Femur (tissue), 1 donor: Measurements from ENCODE around the gene TXN2.
A peak's percentile ranks its signal among the peaks of the same experiment; 100 is the strongest.
"Not testable (repeated sequence)": the region's sequence is repeated elsewhere in the genome, so short reads cannot be mapped to it uniquely, and the experiment has no call there.

Experiments used
- DNase-seq: peaks from one replicate; pipeline ENCODE4 v3.0.0-alpha.2; 2017

The TXN2 gene

DNA sequence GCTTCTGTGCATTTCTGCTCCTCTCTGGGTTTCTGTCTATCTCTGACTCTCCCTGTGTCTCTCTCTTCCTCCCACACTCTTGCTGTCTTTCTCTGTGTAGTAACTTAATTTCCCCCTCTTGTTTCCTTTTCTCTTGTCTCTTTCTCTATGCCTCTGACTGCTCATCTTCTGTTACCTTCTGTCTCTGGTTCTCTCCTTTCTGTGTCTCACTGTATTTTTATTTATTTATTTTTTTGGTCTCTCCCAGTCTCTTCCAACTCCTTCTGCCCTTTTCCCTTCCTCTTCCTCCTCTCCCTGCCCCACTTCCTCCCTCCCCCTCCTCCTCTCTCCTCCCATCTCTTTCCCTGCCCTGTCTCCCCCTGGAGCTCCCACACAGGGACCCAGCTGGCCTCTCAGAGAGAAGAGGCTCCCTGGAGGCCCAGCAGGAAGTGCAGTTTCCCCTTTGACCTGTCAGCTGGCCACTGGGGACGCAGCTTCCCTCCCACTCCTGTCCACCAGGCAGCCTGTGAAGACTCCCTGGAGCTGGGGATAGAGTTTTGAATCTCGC is 55.4 kb downstream of the TXN2 start:
- DNase-seq: peak; percentile 51

- no peak for DNase-seq
Observed at GRCh38 chr22:36424901-36425579, 56.4 kb downstream of the TXN2 start.

GRCh38 chr22:36424466-36424865 is 57.0 kb downstream of the TXN2 start:
- not testable (repeated sequence) for DNase-seq

DNA sequence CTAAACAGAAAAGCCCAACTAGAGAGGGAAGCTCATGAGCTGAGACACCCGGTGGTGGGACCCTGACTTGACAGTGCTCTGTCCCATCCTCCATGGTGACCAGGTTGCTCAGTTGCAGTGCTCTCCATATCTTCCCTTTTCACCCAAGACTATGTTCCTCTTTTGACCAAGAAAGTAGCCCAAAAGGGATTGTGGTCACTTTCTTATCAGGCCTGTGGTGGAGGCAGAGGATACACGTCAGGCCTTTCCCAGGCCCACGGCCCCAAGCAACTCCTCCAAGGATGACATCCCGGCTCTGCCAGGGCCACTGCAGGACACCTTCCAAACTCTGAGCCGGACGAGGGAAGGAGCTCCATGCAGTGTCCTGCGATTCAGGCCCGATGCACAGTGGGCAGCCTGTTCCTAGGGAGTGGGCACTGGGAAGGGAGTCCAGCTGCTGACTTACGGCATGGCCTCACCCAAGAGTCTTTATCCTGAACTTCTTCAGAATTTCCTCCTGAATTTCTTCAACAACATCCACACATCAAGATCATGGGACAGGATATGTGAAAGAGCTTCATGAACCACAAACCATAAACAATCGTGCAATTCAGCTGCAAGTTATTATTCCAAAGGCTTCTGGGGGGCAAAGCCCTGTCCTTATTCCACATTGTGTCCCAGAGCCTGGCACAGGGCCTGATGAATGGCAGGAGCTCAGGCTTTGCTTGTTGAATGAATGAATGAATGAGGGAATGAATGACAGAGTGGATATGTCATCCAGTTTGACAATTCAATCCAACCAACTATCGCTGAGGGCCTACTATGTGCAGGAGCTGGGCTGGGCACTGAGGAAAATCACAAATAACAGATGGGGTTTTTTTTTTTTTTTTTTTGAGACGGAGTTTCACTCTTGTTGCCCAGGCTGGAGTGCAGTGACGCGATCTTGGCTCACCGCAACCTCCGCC is 57.7 kb downstream of the TXN2 start:
- DNase-seq: no peak

- DNase-seq: no peak
Observed at GRCh38 chr22:36422287-36423014, 59.0 kb downstream of the TXN2 start.

GRCh38 chr22:36419912-36420882 is 61.2 kb downstream of the TXN2 start:
- no peak for DNase-seq

DNA sequence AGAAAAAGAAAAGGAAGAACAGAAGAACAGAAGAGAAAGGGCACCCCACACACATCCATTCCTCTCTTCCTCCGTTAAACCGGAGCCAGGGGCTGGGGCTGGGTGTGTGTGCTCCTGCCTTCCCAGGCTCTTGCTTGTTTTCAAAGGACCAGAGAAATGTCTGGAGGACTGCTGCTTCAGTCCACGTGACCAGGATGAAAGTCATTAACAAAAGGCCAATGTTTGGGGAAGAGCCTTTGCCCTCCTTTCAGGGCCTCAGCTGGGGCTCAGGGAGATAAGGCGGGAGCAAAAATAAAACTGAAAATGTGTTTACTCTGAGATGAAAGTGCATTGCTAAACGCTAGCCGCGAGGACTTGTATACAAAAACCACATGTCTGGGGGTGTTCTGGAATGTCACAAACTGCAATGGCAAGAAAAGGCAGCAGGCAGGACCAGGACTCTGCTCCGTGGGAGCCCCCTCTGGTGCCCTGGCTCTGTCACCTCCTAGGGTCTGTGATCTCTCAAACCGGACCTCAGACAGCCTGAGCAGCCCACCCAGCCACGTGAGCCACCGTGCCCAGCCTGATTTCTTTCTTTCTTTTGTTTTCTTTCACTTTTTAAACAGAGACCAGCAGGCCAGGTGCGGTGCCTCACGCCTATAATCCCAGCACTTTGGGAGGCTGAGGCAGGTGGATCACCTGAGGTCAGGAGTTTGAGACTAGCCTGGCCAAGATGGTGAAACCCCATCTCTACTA is 62.1 kb downstream of the TXN2 start:
- peak; percentile 41 for DNase-seq

DNA sequence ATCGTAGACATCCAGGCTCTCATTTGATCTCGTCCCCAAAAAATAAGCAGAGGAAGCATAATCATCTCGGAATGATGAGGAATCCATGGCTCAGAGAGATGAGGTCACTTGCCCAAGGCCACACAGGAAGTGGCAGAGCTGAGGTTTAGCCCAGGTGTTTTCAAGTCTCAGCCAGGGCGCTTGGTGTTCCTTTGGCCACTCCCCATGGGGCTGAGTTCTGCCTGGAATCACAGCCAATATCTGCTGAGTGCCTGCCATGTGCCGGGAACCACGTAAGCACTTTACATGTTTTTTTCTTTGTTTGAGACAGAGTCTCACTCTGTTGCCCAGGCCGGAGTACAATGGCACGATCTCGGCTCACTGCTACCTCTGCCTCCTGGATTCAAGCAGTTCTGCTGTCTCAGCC is 64.2 kb downstream of the TXN2 start:
- DNase-seq: no peak
